GM19397 (cell line): ENCODE measurements around the gene GPR4.
"Not testable (repeated sequence)": the region's sequence is repeated elsewhere in the genome, so short reads cannot be mapped to it uniquely, and the experiment has no call there.

Experiments
- ATAC-seq: cut with Tn5 transposase; IDR thresholded peaks from one replicate; pipeline ENCODE4 v1.9.1; 2021; ENCODE audit warnings: mild to moderate bottlenecking, moderate library complexity; ENCODE audit not compliant: unreplicated experiment

GPR4 gene

GRCh38 chr19:45623984-45624383 lies 22.0 kb upstream of the GPR4 start:
- ATAC-seq, result no peak

DNA sequence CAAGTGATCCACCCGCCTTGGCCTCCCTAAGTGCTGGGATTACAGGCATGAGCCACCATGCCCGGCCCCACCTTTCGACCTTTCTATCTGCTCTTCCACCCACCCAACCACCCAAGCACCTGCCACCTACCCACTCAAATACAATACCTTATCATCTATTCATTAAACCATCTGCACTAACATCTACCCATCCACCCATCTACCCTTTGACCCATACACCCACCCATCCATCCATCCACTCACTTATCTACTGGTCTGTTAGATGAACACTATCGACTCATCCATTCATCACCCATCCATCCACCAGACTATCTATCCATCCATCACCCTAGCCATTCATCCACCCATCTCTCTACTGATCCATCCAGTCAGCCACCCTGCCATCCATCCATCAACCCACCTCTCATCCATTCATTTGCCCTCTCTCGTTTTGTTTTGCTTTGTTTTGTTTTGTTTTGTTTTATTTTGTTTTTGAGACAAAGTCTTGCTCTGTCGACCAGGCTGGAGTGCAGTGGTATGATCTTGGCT lies 20.0 kb upstream of the GPR4 start:
- no peak for ATAC-seq

DNA sequence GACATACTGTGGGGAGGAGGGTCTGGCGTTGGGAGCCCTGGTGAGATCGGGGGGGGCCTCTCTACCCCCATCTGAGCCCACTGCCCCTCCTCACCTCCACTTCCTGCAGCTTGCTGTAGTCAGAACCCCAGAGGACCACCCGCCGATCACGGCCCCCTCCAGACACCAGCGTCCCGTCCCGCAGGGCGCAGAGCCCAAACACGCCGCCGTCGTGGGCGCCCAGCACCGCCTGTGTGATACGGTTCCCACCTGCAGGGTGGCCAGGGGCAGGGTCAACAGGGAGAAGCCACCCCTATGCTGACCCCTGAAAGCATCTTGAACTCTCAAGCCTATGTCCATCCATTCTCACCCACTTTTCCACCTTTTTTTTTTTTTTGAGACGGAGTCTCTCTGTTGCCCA lies 19.4 kb upstream of the GPR4 start:
- no peak for ATAC-seq

DNA sequence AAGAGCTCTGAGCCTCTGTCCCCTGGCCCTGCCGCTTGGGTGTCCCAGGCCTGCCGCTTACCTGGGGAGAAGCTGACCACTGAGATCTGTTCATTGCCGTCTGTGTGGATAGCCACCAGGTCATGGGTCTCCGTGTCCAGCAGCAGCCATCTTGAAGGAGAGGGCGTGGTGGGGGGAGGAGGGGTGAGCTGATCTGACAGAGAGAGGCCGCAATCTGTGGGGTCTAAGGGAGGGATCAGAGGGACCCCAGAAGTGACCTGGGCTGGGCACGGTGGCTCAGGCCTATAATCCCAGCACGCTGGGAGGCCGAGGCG lies 14.6 kb upstream of the GPR4 start:
- no peak for ATAC-seq

DNA sequence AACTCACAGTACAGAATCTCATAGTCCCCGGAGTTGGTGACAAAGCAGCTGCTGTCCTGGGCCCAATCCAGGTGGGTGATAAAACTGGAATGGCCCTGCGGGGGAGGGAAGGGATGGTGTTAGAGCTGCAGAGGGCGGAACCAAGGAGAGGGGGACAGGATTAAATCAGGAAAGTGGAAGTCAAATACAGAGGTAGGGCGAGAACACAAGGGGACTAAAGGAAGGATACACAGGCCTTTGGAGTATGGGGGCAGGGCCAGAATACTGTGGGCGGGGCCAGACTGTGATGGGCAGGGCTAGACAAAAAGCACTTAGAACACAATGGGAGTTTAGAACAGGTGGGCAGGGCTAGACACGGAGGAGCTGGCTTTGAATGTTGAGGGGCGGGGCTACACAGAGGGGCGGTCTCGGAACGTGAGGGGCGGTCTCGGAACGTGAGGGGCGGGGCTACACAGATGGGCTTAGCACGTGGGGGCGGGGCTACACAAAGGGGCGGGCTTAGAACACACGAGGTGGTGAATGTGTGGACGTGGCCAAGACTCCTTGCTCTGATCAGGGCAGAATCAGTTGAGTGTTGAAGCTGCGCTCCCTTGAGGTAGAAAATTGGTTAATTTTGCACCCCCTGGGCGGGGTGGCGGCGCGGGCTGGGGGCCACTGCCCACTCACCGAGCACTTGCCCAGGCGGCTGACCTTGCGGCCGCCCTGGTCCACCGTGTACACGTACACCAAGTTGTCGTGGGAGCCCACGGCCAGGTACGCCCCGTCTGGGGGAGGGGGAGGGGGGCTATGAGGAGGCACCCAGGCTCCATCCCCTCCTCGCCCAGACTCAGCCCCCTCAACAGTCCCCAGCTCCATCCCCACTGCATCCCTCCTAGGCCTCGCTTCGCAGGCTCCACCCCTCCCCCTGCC lies 14.0 kb upstream of the GPR4 start:
- no peak for ATAC-seq

DNA sequence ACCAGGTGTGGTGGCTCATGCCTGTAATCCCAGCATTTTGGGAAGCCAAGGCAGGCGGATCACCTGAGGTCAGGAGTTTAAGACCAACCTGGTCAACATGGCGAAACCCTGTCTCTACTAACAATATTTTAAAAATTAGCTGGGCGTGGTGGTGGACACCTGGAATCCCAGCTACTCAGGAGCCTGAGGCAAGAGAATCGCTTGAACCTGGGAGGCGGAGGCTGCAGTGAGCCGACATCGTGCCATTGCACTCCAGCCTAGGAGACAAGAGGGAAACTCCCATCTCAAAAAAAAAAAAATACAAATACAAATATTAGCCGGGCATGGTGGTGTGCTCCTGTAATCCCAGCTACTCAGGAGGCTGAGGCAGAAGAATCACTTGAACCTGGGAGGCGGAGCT lies 13.0 kb upstream of the GPR4 start:
- ATAC-seq, result not testable (repeated sequence)

DNA sequence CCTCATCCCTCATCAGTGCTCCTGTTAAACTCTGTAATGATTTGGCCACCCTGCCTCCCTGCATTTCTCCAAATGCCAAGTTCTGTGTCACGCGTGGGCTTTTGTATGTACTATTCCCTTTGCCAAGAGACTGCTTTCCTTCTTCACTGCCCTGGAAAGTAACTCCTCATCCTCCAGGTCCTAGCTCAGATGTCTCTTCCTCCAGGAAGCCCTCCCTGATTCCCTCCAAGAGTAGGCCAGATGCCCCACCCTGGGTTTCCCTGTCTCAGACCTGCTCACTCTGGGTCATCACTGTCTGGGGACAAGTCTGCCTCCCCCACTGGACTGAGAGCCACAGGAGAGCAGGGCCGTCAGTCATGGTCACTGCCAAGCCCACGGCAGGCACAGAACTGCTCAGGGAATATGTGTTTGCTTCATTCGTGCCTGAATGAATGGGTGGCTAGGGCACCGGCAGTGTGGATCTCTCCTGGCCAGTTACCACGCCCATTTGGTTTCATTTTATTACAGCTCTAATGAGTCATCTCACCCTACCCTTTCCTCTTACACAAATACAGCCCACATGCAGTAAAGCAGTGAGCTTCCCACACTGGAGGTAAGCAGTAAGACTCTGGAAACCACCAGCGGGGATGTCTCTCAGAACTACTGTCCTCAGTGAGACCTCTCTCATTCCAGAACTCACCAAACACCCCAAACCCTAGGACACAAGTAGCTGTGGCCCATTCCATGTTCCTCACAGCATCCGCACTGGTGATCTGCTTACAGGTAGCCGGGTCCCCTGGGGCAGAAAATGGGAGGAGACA lies 12.1 kb upstream of the GPR4 start:
- no peak for ATAC-seq

- no peak for ATAC-seq
These were observed 6.9 kb upstream of the GPR4 start for GRCh38 chr19:45608948-45609347.

- no peak for ATAC-seq
These were observed 5.3 kb upstream of the GPR4 start for GRCh38 chr19:45607071-45608029.

DNA sequence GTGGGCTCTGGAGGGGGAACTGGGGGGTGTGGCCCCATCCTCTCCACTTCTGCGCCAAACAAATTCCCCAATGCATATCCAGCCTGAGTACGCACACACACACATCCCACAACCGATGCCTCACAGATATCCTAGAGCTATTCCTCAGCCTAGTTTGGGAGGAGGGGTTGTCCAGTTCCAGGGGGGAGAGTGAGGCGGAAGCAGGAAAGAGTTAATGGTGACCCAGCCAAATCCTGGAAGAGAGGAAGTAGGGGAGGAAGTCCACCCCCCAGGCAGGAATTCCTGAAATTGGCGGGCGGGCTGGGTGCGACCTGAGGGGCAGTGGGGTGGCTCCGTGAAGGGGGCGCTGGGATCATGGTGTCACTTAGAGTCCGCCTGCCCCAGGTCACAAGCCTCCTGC lies 897 bp downstream of the GPR4 start:
- no peak for ATAC-seq

DNA sequence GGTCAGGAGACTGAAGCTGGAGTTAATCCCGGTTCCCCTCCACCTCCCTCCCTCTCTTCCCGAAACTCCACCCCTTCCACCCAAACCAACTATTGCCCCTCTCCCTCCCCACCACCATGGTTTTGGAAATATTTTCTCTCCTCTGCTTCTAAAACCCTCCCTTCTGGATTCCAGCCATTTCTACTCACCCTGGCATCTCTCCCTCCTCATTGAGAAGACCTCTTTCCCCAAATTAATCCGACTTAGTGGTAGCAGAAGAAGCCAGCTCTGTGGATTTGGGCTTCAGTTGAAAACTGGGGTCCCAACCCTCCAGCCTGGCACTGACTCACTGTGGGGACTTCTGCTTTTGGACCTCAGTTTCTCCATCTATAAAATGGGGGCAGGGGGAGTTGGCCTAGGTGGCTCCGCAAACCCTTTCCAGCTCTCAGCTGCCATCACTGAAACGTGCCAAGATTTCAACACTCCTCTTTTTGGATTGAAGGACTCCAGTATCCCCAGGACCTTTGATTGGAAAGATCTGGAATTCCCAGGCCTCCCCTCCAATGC lies 1.6 kb downstream of the GPR4 start:
- no peak for ATAC-seq

DNA sequence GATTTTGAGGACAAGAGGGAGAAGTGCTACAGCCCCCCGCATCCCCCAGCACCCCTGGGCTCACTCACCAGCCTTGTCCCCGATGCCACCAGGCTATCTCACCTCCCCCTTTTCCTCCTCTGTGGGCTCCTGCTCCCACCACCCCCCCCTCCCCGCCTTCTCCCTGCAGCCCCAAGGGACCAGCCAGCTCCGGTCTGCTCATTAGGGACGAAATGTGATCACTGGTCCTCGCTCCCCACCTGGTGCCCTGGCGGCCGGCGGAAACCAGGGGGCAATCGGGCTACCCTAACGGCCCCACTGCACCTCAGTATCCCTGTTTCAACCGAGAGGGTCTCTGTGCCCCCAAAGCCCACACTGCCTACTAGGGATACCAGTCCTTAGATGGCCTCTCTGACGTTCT lies 2.7 kb downstream of the GPR4 start:
- ATAC-seq, result no peak

- no peak for ATAC-seq
These were observed 3.6 kb downstream of the GPR4 start for GRCh38 chr19:45598267-45599001.

- no peak for ATAC-seq
These were observed 4.4 kb downstream of the GPR4 start for GRCh38 chr19:45597425-45598111.

GRCh38 chr19:45595814-45596213 lies 6.2 kb downstream of the GPR4 start:
- no peak for ATAC-seq

- no peak for ATAC-seq
These were observed 8.5 kb downstream of the GPR4 start for GRCh38 chr19:45593520-45593919.

DNA sequence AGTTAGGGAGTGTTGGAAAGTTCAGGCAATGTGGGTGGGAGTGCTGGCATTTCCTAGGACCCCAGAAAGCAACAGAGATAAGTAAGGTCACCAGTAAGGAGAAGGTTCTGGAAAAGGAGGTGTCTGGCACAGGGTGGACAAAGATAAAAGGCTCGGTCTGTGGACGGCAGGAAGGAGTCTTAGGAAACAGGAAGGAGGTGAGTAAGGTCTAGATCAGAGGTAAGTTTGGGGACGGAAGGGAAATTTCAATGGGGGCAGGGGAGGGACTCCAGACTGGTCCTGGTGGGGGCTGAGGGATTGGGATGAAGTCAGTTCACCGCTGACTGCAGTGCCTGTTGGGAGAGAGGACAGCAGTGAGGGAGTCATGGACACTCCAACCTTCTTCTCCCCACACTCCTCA lies 9.6 kb downstream of the GPR4 start:
- no peak for ATAC-seq

- ATAC-seq, result no peak
These were observed 10.4 kb downstream of the GPR4 start for GRCh38 chr19:45591638-45592005.

- ATAC-seq, result no peak
These were observed 10.9 kb downstream of the GPR4 start for GRCh38 chr19:45591004-45591637.
